Measurements from ENCODE around the gene KANSL2.
"Not testable (repeated sequence)": the region's sequence is repeated elsewhere in the genome, so short reads cannot be mapped to it uniquely, and the experiment has no call there.

KANSL2 gene, protein sequence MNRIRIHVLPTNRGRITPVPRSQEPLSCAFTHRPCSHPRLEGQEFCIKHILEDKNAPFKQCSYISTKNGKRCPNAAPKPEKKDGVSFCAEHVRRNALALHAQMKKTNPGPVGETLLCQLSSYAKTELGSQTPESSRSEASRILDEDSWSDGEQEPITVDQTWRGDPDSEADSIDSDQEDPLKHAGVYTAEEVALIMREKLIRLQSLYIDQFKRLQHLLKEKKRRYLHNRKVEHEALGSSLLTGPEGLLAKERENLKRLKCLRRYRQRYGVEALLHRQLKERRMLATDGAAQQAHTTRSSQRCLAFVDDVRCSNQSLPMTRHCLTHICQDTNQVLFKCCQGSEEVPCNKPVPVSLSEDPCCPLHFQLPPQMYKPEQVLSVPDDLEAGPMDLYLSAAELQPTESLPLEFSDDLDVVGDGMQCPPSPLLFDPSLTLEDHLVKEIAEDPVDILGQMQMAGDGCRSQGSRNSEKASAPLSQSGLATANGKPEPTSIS

DNA sequence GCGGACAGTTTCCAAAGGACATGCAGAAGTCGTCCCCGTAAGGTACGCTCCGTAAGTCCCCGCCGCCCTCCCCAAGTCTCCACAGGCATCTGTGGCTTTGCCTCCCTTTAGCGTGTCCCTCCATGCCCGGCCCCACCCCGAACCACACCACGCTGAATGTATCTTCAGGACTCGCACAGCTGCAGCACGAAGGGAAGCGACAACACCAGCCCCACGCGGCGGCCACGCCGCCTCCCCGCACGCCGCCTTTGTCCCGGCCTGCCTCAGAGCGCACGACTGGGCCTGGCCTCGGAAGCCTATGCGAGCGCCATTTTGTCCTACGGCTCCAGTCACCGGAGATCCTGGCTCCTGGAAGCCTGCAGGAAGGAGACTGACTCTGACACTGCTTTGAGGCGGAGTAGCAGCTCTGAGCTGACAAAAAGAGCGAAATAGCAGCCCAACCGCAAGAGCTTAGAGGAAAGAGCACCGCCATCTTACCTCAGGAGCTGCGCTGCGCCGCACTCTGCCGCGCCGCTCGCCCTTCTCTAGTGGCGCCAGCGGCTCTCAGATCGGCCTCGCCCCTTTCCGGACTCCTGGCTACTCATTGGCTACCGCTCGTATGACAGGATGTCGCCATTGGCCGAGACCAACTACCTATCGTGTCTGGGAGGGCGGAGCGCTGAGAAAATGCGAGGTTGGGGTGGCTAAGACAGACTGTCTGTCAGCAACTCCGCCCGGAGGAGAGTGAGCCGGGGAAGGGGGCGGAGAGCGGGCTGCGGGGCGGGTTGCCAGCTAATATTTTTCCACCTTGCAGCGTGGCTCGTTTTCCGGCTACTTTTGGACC lies at the start of gene KANSL2:
TSS of gene KANSL2 (minus strand) at position 529 of the 823 bp plus-strand sequence. CDS start 606 bp downstream, outside the sequence.
- peak; percentile 97 to 98 for DNase-seq

DNA sequence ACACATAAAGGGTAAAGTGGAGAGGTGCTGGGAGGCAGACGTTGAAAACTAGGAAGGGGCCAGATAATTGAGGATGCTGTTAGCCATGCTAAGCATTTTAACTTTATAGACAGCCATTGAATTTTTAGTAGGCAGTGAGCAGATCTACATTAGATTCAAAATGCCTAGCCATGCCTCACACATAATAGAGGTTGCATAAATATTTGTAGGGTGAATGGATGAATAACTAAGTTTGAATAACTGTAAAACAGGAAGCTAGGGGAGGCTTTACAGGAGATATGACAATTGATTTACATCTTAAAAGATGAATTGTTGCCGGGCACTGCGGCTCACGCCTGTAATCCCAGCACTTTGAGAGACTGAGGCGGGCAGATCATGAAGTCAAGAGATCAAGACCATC lies 46.8 kb upstream of the KANSL2 start:
- no peak for DNase-seq

DNA sequence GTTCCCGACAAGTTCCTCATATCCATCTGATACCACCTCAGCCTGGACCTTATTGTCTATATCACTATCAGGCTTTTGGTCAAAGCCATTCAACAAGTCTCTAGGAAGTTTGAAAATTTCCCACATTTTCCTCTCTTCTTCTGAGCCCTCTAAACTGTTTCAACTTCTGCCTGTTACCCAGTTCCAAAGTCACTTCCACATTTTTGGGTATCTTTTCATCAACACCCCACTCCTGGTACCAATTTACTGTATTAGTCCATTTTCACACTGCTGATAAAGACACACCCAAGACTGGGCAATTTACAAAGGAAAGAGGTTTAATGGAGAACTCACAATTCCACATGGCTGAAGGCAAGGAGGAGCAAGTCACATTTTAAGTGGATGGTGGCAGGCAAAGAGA lies 38.7 kb upstream of the KANSL2 start:
- DNase-seq, result not testable (repeated sequence)

DNA sequence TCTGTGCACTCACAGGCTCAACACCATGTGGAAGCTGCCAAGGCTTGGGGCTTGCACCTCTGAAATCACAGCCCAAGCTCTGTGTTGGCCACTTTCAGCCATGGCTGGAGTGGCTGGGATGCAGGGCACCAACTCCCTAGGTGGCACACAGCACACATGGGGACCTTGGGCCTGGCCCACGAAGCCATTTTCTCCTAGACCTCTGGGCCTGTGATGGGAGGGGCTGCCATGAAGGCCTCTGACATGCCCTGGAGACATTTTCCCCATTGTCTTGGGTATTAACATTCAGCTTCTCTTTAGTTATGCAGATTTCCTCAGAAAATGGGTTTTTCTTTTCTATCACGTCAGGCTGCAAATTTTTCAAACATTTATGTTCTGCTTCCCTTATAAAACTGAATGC lies 38.1 kb upstream of the KANSL2 start:
- not testable (repeated sequence) for DNase-seq

DNA sequence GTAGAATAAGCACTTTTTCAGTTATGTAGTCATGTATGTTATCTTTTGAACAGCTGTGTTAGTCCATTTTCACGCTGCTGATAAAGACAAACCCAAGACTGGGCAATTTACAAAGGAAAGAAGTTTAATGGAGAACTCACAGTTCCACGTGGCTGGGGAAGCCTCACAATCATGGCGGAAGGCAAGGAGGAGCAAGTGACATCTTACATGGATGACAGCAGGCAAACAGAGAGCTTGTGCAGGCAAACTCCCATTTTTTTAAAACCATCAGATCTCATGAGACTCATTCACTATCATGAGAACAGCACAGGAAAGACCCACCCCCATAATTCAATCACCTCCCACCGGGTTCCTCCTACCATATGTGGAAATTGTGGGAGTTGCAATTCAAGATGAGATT lies 37.0 kb upstream of the KANSL2 start:
- not testable (repeated sequence) for DNase-seq

DNA sequence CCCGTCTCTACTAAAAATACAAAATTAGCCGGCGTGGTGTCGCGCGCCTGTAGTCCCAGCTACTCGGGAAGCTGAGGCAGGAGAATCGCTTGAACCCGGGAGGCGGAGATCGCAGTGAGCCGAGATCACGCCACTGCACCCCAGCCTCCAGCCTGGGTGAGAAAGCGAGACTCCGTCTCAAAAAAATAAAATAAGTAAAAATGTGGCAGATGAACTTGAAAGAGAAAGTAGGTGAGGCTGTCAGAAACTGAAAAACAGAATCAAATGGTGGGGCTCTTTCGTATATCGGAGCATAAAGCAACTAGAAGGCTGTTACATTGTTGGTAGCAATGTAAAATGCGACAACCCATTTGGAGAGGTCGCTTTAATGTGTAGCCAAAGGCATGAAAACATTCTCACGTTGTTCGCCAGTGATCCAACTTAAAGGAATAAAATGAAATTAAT lies 35.2 kb upstream of the KANSL2 start:
- DNase-seq, result no peak

DNA sequence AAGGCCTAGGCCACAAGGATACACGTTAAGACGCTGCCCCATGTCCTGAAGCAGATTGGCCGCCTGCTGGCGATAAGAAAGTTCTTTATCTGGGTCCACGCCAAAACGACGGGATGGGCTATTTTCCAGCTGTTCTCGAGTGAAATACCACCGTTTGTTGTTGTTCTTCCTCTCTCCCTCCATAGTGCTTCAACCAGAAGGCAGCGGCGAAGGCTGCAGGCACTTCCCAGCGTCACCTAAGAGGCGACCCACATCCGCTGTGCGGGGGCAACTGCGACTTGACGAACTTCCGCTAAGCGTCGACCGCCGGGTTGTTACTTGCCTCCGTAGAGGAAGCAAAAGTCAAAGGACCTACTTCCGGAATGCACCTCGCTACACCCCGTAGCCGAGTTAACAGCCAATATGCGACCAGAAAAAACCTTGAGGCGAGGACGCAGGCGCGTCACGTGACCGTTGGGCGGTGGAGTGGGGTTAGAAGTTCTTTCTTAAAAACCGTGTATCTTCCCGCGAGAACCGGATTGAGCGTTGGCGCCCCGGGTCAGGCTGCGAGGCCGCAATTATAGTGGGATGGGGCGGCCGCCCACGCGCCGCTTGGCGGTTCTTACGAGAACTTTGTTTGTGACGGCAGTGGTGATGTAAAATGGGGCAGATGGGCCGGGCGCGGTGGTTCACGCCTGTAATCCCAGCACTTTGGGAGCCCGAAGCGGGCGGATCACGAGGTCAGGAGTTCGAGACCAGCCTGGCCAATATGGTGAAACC lies 34.6 kb upstream of the KANSL2 start, which contains the start of gene CCNT1:
TSS of gene CCNT1 (minus strand) at position 215 of the 759 bp plus-strand sequence. CDS start at position 183, 32 bp downstream.
- DNase-seq, result peak; percentile 99

DNA sequence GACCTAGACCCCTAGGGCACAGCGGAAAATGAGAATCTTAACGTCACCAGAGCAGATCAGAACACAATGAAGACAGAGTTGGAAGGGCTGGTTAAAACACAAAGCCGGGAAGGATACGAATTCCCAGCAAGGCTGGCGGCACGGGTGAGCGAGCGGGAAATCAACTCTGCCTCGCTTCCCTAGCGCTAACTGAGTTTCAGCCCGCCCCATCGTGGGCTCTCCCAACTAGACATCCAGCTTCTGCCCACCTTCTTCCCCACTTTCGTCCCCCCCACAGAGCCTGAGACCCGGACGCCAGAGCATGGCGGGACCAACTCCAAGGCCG lies 34.1 kb upstream of the KANSL2 start:
- DNase-seq, result no peak

DNA sequence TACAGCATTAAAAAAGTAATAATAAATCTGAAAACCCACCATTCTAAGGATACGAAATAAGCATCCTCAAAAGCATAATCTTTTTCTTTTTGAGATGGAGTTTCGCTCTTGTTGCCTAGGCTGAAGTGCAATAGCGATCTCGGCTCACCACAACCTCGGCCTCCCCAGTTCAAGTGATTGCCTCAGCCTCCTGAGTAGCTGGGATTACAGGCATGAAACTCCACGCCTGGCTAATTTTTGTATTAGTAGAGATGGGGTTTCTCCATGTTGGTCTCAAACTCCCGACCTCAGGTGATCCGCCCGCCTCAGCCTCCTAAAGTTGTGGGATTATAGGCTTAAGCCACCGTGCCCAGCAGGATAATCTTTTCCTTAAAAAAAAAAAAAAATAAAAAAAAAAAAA lies 30.2 kb upstream of the KANSL2 start:
- no peak for DNase-seq

DNA sequence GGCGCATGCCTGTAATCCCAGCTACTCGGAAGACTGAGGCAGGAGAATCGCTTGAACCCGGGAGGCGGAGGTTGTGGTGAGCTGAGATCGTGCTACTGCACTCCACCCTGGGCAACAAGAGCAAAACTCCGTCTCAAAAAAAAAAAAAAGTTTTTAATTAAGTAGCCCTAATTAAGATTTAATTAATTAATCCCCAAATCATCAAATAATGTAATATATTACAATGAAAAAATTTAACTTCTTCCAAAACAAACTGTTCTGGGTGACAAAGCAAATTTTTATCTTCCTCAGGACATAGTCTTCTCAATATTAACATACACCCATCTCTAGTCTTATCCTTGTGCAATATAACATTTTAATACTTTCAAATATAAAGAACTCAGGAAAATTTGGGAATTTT lies 16.8 kb upstream of the KANSL2 start:
- not testable (repeated sequence) for DNase-seq

DNA sequence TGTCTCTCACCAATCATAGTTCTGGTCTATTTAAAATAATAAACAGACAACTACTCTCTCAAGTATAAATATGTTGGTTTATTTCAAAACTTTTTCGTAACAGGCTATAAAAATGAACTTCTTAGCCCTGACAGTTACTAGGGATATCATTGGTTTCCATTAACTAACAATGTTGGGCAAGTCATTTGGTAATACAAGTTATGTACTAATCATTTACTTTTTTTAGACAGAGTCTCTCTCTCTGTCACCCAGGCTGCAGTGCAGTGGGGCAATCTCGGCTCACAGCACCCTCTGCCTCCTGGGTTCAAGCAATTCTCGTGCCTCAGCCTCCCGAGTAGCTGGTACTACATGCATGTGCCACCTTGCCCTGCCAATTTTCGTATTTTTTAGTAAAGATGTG lies 14.6 kb upstream of the KANSL2 start:
- DNase-seq, result no peak

DNA sequence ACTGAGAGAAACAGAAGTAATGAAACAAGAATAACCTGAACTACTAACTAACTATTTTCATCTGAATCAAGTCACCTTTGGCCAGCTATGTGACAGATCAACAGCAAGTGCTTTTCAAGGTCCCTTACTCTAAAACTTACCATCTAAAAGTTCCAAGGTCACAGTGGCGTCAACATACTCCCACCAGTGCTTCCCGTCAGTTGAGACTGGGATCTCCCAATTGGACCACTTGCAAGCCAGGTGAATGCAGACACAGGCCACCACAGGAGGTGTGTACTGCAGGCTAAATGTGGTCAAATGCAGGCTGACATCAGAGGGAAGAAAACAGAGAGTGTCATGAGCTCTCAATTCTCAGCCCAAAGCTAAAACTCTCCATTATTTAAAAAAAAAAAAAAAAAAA lies 13.8 kb upstream of the KANSL2 start:
- no peak for DNase-seq

DNA sequence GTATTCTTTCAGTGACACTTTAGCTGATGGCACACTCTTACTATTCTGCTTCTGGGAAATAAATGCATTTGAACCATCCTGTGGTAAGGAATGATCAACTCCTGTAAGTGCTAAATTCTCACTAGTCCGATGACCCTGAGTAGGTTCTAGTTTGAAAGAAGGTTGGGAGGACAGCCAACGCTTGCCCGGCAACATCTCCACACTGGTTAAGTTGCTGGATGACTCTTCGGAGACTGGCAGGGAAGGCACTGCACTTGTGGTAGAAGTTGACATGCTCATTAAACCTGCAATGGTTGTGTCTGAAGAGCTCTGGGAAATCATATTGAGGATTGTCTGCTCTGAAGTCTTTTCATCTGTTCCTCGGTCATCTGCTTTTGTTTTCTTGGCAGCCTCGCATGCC lies 12.0 kb upstream of the KANSL2 start:
- DNase-seq, result no peak

DNA sequence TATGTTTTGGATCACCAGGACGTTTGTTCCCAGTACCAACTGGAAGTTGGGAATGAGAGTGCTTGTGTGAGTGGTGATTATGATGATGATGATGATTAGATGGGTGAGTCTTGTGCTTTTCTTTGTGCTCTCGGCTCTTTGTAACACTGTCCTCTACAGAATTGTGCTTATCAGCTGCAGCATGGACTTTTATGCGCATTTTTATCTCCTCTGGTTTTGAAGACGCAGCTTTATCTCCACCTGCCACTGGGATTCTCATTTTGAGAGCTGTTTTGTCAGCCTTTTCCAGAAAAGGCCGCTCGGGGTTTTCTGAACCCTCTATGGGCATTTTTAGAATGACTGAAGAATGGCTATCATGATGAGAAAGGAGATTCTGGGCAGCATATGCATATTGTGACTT lies 11.5 kb upstream of the KANSL2 start:
- no peak for DNase-seq

DNA sequence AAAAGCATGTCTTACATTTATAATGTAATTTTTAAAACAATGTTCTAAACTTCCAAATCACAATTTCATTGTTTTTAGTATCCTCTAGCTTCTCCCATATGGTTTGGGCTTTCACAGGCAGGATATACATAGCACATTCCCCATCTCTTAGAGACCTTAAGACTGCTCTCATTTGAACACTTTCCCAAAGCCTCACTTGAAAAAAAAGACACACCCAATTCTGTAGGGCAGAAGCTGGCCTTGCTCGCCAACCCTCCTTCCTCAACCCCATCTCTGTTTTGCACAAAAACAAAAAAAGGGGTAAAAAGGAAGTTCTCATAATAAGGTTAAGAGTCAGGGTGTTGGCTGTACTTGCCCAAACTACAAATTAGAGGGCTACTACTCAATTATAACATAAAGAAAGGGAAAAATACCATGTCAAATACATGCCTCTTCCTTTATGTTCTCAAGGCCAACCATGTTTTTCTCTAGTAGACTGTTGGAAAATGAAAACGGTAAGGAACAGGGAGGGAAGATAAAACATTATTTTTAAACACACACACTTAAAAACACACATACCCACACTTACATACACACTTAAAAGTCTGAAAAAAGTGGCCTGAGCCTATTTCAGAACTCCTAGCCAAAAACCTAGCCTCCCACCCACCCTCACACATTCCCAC lies 9.9 kb upstream of the KANSL2 start:
- no peak for DNase-seq

DNA sequence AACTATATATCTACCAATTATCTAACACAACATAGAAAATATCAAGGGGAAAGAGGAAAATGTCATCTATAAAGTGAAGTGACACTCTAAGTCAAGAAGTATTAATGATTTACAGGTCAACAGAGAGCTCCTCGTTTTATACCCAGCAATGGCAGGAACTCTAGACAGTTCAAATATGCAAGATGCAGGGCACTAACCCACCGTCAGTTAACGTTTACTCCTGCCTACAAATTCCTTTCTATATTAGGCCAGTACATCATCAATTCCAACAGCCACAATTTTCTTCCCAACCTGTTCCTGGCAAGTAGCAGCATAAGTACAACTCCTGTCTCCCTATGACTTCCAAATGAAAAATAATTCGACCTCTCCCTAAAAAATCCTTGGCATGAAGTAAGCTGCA lies 9.0 kb upstream of the KANSL2 start:
- no peak for DNase-seq

DNA sequence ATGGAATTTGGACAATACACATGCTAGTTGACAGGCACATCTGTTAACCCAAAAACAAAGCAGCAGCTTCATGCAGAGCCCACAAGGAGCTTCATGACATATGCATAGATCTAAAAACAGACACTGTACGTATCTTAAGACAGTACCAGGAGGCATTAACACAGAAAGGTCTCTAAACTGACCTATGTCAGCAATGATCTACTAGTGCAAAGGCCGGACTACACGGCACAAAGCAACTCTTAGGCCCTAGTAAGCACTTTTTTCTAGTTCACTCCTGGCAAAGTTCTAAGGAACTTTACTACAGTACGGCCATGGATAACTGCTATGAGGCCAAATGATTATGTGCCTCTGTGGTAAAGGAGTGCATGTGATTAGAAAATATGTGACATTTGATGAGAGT lies 8.4 kb upstream of the KANSL2 start:
- no peak for DNase-seq

DNA sequence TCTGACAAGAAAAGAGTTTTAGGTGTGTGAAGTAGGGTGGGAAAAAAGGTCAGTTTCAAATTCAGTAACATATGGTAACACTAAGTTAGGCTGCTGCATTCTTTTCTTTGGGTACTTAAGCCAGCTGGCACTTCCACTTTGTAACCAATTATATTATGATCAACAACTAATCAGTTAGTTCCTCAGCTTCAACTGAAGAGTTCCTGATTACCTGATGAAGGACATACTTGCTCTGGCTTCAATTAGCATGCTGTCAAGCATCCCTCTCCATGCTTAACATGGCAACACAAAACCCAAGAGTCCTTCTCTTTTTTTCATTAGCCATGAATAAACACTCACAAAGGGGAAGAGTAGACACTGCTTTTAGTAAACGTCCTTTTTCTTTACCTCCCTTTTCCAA lies 6.8 kb upstream of the KANSL2 start:
- DNase-seq, result no peak

DNA sequence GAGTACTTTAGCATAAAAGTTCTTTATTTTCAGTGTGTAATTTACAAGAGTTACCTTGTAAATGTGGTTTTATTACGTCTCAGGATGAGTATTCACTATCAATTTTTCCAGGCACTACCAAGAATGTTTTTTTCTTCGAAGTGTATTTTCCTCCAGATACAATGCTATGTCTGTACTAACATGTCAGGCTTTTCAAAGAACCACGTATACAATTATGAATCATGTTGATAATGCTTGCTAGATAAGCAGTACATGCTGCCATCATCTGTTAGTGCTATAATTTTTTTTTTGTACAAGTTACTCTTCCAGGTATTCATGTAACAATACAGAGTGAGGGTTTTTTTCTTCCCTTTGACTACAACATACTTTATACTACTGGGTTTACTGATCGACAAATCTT lies 5.6 kb upstream of the KANSL2 start:
- no peak for DNase-seq

DNA sequence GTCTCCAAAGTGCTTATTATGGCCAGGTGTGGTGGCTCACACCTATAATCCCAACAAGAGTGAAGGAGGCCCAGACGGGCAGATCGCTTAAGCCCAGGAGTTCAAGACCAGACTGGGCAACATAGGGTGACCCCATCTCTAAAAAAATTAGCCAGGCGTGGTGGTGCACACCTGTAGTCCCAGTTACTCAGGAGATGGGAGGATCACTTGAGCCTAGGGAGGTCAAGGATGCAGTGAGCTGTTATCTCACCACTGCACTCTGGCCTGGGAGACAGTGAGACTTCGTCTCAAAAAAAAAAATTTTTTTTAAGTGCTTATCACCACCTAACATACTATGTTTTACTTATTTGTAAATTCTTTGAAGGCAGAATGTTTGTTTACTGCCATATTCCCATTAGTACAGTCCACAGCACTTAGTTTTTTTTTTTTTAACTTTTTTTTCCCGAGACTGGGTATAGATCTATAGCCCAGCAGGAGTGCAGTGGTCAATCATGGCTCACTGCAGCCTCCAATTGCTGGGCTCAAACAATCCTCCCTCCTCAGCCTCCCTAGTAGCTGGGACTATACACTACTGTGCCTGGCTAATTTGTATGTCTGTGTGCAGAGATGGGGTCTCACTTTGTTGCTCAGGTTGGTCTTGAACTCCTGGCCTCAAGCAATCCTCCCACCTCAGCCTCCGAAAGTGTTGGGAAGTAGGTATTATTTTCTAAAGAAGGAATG lies 4.7 kb upstream of the KANSL2 start:
- no peak for DNase-seq

DNA sequence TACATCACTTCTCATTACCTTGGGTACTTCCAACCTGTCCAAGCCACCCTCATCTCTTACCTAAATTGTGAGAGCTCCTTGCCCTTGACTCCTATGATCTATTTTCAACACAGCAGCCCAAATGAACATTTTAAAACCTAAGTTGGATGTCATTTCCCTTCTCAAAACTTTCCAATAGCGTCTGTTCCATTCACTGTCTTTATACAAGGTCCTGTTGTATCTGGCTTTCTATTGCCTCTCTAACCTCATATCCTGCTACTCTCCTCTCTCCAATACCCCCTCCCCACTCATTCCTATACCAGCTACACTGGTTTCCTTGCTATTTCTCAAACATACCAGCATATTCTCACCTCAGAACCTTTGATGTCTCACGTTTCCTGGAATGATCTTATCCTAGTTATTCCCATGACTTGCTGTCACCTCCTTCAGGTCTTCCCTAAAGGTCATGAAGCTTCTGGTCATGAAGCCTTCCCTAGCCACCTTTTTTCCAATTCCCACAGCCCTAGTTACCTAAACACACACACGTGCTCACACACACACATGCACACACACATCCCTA lies 4.1 kb upstream of the KANSL2 start:
- no peak for DNase-seq

DNA sequence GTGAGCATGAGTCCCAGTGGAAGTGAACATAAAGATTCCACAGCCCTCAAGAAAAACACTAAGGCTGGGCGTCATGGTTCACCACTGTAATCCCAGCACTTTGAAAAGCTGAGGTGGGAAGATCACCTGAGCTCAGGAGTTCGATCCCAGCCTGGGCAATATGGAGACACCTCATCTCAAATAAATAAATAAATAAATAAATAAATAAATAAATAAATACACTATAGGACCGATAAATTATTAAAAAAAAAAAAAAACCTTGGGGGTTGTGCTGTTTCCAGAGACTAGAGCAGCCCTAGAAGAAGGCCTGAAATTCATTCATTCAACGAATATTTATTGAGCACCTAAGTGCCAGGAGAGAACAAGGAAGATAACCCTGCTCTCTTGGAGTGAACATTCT lies 1.5 kb upstream of the KANSL2 start:
- no peak for DNase-seq

Measured in activated T-cell treated with anti-CD3 and anti-CD28 coated beads, Interleukin-2, amount 50 U/mL, for 48 hours (primary cell).